ENCODE data around the gene MAGEB3. TPM values are rescaled to one million over a fixed set of nuclear protein-coding genes. Genes with fewer than 3 reads are reported as not detected.

MAGEB3 gene
- total RNA-seq, 1 donor from 2014 or later, result not detected

- FAIRE-seq (no peak), DNase-seq (ENCODE audit: low read depth) (no peak)
- Histone ChIP-seq H3K9me3 (ENCODE audit: insufficient read depth, low read depth, low read length) (no peaks in the 10 kb centered on the region), H3K4me3 (ENCODE audit: insufficient read depth, low read depth, low read length) (no peak overlapping the region), H3K4me2 (ENCODE audit: low read length) (no peak overlapping the region), H3K27ac (ENCODE audit: low read depth, low read length) (no peak overlapping the region), H3K27me3 (ENCODE audit: insufficient read depth, low read length) (no peaks in the 10 kb centered on the region), H3K9ac (ENCODE audit: low read length) (no peak overlapping the region), H3K4me1 (ENCODE audit: insufficient read depth, low read length) (no peaks in the 10 kb centered on the region), H4K20me1 (ENCODE audit: insufficient read depth, low read length) (no peaks in the 10 kb centered on the region), H2AFZ (ENCODE audit: low read depth, low read length) (no peak overlapping the region), H3K79me2 (ENCODE audit: insufficient read depth, low read length) (no peaks in the 10 kb centered on the region), H3K36me3 (ENCODE audit: insufficient read depth, low read length) (no peaks in the 10 kb centered on the region)
- Mint-ChIP-seq H3K27ac (ENCODE audit: unreplicated experiment) (no peak overlapping the region), H3K9me3 (ENCODE audit: unreplicated experiment) (no peaks in the 10 kb centered on the region), H3K4me1 (ENCODE audit: low read depth, unreplicated experiment) (no peaks in the 10 kb centered on the region), H3K4me3 (ENCODE audit: unreplicated experiment) (no peak overlapping the region), H3K27me3 (ENCODE audit: low read depth, unreplicated experiment) (no peaks in the 10 kb centered on the region), H3K36me3 (ENCODE audit: low read depth, unreplicated experiment) (no peaks in the 10 kb centered on the region)
- TF ChIP-seq EZH2 (IDR thresholded peaks at IDR 0.05; ENCODE audit: insufficient read depth, low read length), result no peak
- no peak for TF ChIP-seq CTCF (IDR thresholded peaks at IDR 0.05; ENCODE audit: insufficient read depth, low read depth, low read length)
Measured at GRCh38 chrX:30228526-30228925, 1.9 kb upstream of the MAGEB3 start.

DNA sequence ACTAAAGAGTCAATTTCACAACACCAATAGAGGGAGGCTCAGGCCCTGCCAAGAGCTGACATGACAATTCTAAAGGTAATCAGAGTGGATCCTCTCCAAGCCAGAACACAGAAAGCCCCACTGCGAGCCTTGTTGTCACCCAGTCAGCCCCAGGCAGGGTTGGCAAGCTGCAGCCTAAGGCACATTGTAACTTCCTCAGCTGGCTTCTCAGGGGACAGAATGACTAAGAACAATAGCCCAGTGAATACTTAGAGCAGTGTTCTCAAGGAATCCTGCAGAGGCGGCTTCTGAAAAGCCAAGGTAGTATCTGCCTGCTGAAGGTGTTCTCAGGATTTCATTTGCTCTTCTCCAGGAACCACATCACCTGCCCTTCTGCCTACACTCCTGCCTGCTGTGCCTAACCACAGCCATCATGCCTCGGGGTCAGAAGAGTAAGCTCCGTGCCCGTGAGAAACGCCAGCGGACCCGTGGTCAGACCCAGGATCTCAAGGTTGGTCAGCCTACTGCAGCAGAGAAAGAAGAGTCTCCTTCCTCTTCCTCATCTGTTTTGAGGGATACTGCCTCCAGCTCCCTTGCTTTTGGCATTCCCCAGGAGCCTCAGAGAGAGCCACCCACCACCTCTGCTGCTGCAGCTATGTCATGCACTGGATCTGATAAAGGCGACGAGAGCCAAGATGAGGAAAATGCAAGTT is 11.4 kb downstream of the MAGEB3 start, which contains the start of gene MAGEB4:
TSS of gene MAGEB4 (plus strand) at position 277 of the 692 bp plus-strand sequence. CDS start at position 413, 136 bp downstream.
- Histone ChIP-seq H3K79me2 (ENCODE audit: insufficient read depth, low read length) (no peaks in the 10 kb centered on the region), H3K9me3 (ENCODE audit: insufficient read depth, low read depth, low read length) (no peaks in the 10 kb centered on the region), H3K36me3 (ENCODE audit: insufficient read depth, low read length) (no peaks in the 10 kb centered on the region), H3K9ac (ENCODE audit: low read length) (no peak within 1 kb of the TSS), H3K4me1 (ENCODE audit: insufficient read depth, low read length) (no peaks in the 10 kb centered on the region), H4K20me1 (ENCODE audit: insufficient read depth, low read length) (no peaks in the 10 kb centered on the region), H3K27ac (ENCODE audit: low read depth, low read length) (no peak within 1 kb of the TSS), H2AFZ (ENCODE audit: low read depth, low read length) (no peak within 1 kb of the TSS), H3K27me3 (ENCODE audit: insufficient read depth, low read length) (no peaks in the 10 kb centered on the region), H3K4me2 (ENCODE audit: low read length) (no peak within 1 kb of the TSS), H3K4me3 (ENCODE audit: insufficient read depth, low read depth, low read length) (no peak within 1 kb of the TSS)
- Mint-ChIP-seq H3K4me1 (ENCODE audit: low read depth, unreplicated experiment) (no peaks in the 10 kb centered on the region), H3K27ac (ENCODE audit: unreplicated experiment) (no peak within 1 kb of the TSS), H3K4me3 (ENCODE audit: unreplicated experiment) (no peak within 1 kb of the TSS), H3K27me3 (ENCODE audit: low read depth, unreplicated experiment) (no peaks in the 10 kb centered on the region), H3K36me3 (ENCODE audit: low read depth, unreplicated experiment) (no peaks in the 10 kb centered on the region), H3K9me3 (ENCODE audit: unreplicated experiment) (no peaks in the 10 kb centered on the region)
- FAIRE-seq, result no peak
- no peak for TF ChIP-seq EZH2 (IDR thresholded peaks at IDR 0.05; ENCODE audit: insufficient read depth, low read length)
- no peak for DNase-seq (ENCODE audit: low read depth)

GRCh38 chrX:30246769-30247489 is 16.5 kb downstream of the MAGEB3 start, which contains the start of gene MAGEB1:
Gene MAGEB1, plus strand, starts transcription at chrX:30247146. Its CDS starts 3,348 bp downstream, at chrX:30250494.
- no peak within 1 kb of the TSS for H3K27ac Mint-ChIP-seq (ENCODE audit: unreplicated experiment)
- no peak for DNase-seq (ENCODE audit: low read depth)
- Histone ChIP-seq H3K27ac (ENCODE audit: low read depth, low read length) (no peak within 1 kb of the TSS), H3K4me2 (ENCODE audit: low read length) (no peak within 1 kb of the TSS), H3K9ac (ENCODE audit: low read length) (no peak within 1 kb of the TSS), H2AFZ (ENCODE audit: low read depth, low read length) (no peak within 1 kb of the TSS), H4K20me1 (ENCODE audit: insufficient read depth, low read length) (no peaks in the 10 kb centered on the region), H3K4me3 (ENCODE audit: insufficient read depth, low read depth, low read length) (no peak within 1 kb of the TSS), H3K9me3 (ENCODE audit: insufficient read depth, low read depth, low read length) (no peaks in the 10 kb centered on the region), H3K36me3 (ENCODE audit: insufficient read depth, low read length) (no peaks in the 10 kb centered on the region), H3K79me2 (ENCODE audit: insufficient read depth, low read length) (no peaks in the 10 kb centered on the region), H3K27me3 (ENCODE audit: insufficient read depth, low read length) (no peaks in the 10 kb centered on the region), H3K4me1 (ENCODE audit: insufficient read depth, low read length) (no peaks in the 10 kb centered on the region)
- H3K4me1 Mint-ChIP-seq (ENCODE audit: low read depth, unreplicated experiment), result no peaks in the 10 kb centered on the region
- FAIRE-seq, result no peak
- H3K4me3 Mint-ChIP-seq (ENCODE audit: unreplicated experiment), result no peak within 1 kb of the TSS
- no peaks in the 10 kb centered on the region for H3K27me3 Mint-ChIP-seq (ENCODE audit: low read depth, unreplicated experiment)
- peaks cover 2% of the 10 kb centered on the region for H3K9me3 Mint-ChIP-seq (ENCODE audit: unreplicated experiment)
- no peak for TF ChIP-seq CTCF (IDR thresholded peaks at IDR 0.05; ENCODE audit: insufficient read depth, low read depth, low read length)
- no peak for TF ChIP-seq EZH2 (IDR thresholded peaks at IDR 0.05; ENCODE audit: insufficient read depth, low read length)
- no peaks in the 10 kb centered on the region for H3K36me3 Mint-ChIP-seq (ENCODE audit: low read depth, unreplicated experiment)
